ENCODE measurements around the gene RALGAPA1. TPM values are rescaled to one million over a fixed set of nuclear protein-coding genes. Genes with fewer than 3 reads are reported as not detected.
"Not testable (repeated sequence)": the region's sequence is repeated elsewhere in the genome, so short reads cannot be mapped to it uniquely, and the experiment has no call there.

Gene RALGAPA1
- total RNA-seq, 1 donor from 2014 or later, result 29.0 TPM

GRCh38 chr14:35797796-35798195 is 11.3 kb downstream of the RALGAPA1 start:
- H3K27me3 Mint-ChIP-seq (ENCODE audit: unreplicated experiment), result no peaks in the 10 kb centered on the region
- no peak overlapping the region for H3K27ac Mint-ChIP-seq (ENCODE audit: unreplicated experiment)
- no peak overlapping the region for H3K4me3 Mint-ChIP-seq (ENCODE audit: unreplicated experiment)
- DNase-seq (ENCODE audit: low spot score), result no peak
- no peaks in the 10 kb centered on the region for H3K4me1 Mint-ChIP-seq (ENCODE audit: unreplicated experiment)
- TF ChIP-seq CTCF (IDR thresholded peaks at IDR 0.05; ENCODE audit: unreplicated experiment), result no peak
- H3K9me3 Mint-ChIP-seq (ENCODE audit: unreplicated experiment), result no peaks in the 10 kb centered on the region
- no peaks in the 10 kb centered on the region for H3K36me3 Mint-ChIP-seq (ENCODE audit: low read depth, unreplicated experiment)

DNA sequence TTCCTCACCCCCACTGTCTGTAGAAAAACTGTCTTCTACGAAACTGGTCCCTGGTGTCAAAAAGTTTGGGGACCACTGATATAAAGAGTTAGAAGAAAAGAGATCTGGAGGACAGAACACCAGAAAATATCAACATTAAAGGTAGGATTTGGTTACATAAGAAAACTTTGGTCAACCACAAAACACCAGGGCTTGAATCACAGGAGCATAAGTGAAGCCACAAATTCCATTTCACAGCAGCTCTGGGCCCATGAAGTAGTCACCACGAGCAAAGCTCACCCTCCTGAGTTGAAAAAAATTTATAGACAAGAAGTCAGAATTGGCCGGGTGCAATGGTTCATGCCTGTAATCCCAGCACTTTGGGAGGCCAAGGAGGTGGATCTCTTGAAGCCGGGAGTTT is 19.4 kb downstream of the RALGAPA1 start:
- H3K4me1 Mint-ChIP-seq (ENCODE audit: unreplicated experiment), result peaks cover 6% of the 10 kb centered on the region
- H3K4me3 Mint-ChIP-seq (ENCODE audit: unreplicated experiment), result no peak overlapping the region
- H3K9me3 Mint-ChIP-seq (ENCODE audit: unreplicated experiment), result no peaks in the 10 kb centered on the region
- H3K27me3 Mint-ChIP-seq (ENCODE audit: unreplicated experiment), result no peaks in the 10 kb centered on the region
- H3K27ac Mint-ChIP-seq (ENCODE audit: unreplicated experiment), result no peak overlapping the region
- DNase-seq (ENCODE audit: low spot score), result no peak
- no peaks in the 10 kb centered on the region for H3K36me3 Mint-ChIP-seq (ENCODE audit: low read depth, unreplicated experiment)
- TF ChIP-seq CTCF (IDR thresholded peaks at IDR 0.05; ENCODE audit: unreplicated experiment), result no peak

- H3K4me3 Mint-ChIP-seq (ENCODE audit: unreplicated experiment), result no peak overlapping the region
- no peaks in the 10 kb centered on the region for H3K36me3 Mint-ChIP-seq (ENCODE audit: low read depth, unreplicated experiment)
- no peak for TF ChIP-seq CTCF (IDR thresholded peaks at IDR 0.05; ENCODE audit: unreplicated experiment)
- no peak overlapping the region for H3K27ac Mint-ChIP-seq (ENCODE audit: unreplicated experiment)
- no peaks in the 10 kb centered on the region for H3K27me3 Mint-ChIP-seq (ENCODE audit: unreplicated experiment)
- DNase-seq (ENCODE audit: low spot score), result no peak
- H3K4me1 Mint-ChIP-seq (ENCODE audit: unreplicated experiment), result peaks cover 6% of the 10 kb centered on the region
- no peaks in the 10 kb centered on the region for H3K9me3 Mint-ChIP-seq (ENCODE audit: unreplicated experiment)
Measured at GRCh38 chr14:35786856-35787255, 22.2 kb downstream of the RALGAPA1 start.

DNA sequence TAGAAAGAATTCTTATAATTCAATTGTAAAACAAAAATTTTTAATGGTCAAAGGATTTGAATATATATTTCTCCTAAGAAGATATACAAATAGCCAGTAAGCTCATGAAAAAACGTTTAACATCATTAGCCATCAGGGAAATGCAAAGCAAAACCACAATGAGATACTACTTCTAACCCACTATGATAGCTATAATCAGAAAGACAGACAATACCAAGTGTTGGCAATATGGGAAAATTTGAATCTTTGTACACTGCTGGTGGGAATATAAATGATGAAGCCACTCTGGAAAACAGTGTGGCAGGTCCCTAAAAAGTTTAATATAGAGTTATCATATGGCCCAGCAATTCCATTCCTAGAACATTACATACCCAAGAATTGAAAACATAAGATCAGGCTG is 25.4 kb downstream of the RALGAPA1 start:
- Mint-ChIP-seq H3K4me3 (ENCODE audit: unreplicated experiment) (no peak overlapping the region), H3K27me3 (ENCODE audit: unreplicated experiment) (no peaks in the 10 kb centered on the region), H3K36me3 (ENCODE audit: low read depth, unreplicated experiment) (peaks cover 4% of the 10 kb centered on the region), H3K9me3 (ENCODE audit: unreplicated experiment) (no peaks in the 10 kb centered on the region), H3K27ac (ENCODE audit: unreplicated experiment) (no peak overlapping the region), H3K4me1 (ENCODE audit: unreplicated experiment) (peaks cover 6% of the 10 kb centered on the region)
- no peak for TF ChIP-seq CTCF (IDR thresholded peaks at IDR 0.05; ENCODE audit: unreplicated experiment)
- no peak for DNase-seq (ENCODE audit: low spot score)

DNA sequence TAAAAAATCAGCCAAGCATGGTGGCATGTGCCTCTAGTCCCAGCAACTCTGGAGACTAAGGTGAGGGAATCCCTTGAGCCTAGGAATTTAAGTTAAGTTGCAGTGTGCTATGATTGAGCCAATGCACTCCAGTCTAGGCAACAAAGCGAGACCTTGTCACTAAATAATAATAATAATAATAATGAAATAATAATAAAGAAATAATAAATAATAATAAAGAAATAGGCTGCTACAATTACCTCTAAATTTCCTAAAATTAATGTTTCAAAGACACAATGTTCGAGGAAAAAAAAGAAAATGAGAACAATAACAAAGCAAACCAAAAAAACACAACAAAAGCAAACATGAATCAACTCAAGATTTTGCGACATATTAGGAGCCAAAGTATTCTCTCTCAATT is 29.7 kb downstream of the RALGAPA1 start:
- TF ChIP-seq CTCF (IDR thresholded peaks at IDR 0.05; ENCODE audit: unreplicated experiment), result no peak
- Mint-ChIP-seq H3K27ac (ENCODE audit: unreplicated experiment) (no peak overlapping the region), H3K9me3 (ENCODE audit: unreplicated experiment) (no peaks in the 10 kb centered on the region), H3K36me3 (ENCODE audit: low read depth, unreplicated experiment) (peaks cover 4% of the 10 kb centered on the region), H3K4me1 (ENCODE audit: unreplicated experiment) (no peaks in the 10 kb centered on the region), H3K27me3 (ENCODE audit: unreplicated experiment) (no peaks in the 10 kb centered on the region), H3K4me3 (ENCODE audit: unreplicated experiment) (no peak overlapping the region)
- DNase-seq (ENCODE audit: low spot score), result no peak

DNA sequence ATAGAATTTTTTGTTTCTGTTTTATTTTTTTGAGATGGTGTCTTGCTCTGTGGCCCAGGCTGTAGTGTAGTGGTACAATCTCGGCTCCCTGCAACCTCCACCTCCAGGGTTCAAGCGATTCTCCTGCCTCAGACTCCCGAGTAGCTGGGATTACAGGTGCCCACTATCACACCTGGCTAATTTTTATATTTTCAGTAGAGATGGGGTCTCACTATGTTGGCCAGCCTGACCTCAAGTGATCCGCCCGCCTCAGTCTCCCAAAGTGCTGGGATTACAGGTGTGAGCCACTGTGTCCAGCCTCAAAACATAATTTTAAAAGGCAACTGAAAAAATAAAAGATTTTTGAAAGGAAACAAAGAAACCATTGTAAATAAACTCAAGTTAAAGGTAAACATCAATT is 31.5 kb downstream of the RALGAPA1 start:
- not testable (repeated sequence) for H3K9me3 Mint-ChIP-seq (ENCODE audit: unreplicated experiment); H3K4me3 Mint-ChIP-seq (ENCODE audit: unreplicated experiment); H3K36me3 Mint-ChIP-seq (ENCODE audit: low read depth, unreplicated experiment); H3K27ac Mint-ChIP-seq (ENCODE audit: unreplicated experiment); H3K4me1 Mint-ChIP-seq (ENCODE audit: unreplicated experiment); DNase-seq (ENCODE audit: low spot score); H3K27me3 Mint-ChIP-seq (ENCODE audit: unreplicated experiment)

Data from endothelial cell (in vitro differentiated cells).